ENCODE data around the gene CCDC12.

CCDC12 gene

DNA sequence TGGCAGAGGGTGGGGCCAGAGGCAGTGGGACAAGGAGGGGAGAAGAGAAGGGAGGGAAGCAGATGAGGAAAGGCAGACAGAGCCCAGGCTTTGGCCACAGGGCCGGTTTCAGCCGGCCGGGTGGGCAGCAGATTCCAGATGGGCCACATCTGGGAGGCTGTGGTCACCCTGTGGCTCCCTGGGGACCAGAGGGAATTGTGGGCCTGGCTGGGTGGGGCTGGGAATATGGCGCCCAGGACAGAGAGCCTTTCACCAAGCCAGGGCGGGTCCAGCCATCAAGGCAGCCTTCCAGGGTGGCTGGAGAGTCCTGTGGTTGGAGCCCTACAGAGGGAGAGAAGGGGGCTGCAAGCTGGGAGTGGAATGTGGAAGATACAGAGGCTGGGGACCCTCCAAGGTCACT lies 80.2 kb downstream of the CCDC12 start:
- H3K27me3 ChIP-seq = no peaks in the 10 kb centered on the region
- peak in 1 of 2 donors; percentile 56 for DNase-seq
- H3K4me3 ChIP-seq = no peak overlapping the region
- H3K36me3 ChIP-seq = no peaks in the 10 kb centered on the region
- intact Hi-C loops (cut with DNase I; ENCODE audit: low total_unique reads) = no loop called here
- peaks cover 0 to 55% (median 50%) of the 10 kb centered on the region in 4 donors for H3K4me1 ChIP-seq
- TF ChIP-seq, protein P1, sequence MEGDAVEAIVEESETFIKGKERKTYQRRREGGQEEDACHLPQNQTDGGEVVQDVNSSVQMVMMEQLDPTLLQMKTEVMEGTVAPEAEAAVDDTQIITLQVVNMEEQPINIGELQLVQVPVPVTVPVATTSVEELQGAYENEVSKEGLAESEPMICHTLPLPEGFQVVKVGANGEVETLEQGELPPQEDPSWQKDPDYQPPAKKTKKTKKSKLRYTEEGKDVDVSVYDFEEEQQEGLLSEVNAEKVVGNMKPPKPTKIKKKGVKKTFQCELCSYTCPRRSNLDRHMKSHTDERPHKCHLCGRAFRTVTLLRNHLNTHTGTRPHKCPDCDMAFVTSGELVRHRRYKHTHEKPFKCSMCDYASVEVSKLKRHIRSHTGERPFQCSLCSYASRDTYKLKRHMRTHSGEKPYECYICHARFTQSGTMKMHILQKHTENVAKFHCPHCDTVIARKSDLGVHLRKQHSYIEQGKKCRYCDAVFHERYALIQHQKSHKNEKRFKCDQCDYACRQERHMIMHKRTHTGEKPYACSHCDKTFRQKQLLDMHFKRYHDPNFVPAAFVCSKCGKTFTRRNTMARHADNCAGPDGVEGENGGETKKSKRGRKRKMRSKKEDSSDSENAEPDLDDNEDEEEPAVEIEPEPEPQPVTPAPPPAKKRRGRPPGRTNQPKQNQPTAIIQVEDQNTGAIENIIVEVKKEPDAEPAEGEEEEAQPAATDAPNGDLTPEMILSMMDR (IDR thresholded peaks at IDR 0.05) = no peak
- H3K27ac ChIP-seq = no peak overlapping the region
- H3K9me3 ChIP-seq = no peaks in the 10 kb centered on the region

DNA sequence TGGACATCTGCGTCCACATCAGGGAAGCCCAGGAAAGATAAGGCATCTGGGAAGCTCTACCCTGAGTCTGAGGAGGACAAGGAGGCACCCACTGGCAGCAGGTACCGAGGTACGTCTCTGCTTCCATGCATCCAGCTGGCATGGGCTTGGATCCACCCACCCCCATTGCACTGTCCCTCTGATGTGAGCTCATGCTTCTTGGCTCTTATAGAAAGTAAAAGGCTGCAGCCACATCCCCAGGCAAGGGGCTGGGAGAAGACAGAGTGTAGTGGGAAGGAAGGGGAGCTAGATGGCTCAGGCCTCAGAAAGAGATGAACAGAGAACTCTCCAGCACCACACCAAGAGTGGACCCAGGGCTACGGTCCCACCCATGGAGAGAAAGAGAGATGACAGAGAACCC lies 80.8 kb downstream of the CCDC12 start:
- peaks cover 0 to 59% (median 50%) of the 10 kb centered on the region in 4 donors for H3K4me1 ChIP-seq
- intact Hi-C loops (cut with DNase I; ENCODE audit: low total_unique reads) = loop anchor here (2.0 kb wide), 1 partner anchor 29 kb away; no protein-coding TSS in a partner anchor
- H3K27me3 ChIP-seq = no peaks in the 10 kb centered on the region

DNA sequence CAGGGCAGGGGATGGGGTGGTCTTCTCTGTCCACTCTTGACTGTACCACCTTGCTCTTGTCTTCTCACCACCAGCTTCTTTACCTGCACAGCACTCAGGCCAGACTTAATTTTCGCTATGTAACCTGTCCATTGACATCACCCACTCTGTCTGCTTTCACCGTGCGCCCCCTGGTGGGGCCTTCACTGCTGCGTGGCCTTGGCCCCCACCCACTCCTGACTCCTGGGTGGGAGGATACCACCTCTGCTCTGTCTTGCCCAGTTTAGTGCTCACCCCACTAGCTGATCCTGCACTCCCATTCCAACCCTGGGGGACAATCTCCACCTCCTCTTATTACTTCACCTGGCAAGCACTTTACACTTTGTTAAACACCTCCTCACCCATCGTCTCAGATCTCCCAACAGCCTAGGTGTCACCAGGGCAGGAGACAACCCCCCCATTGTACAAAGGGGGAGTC lies 81.3 kb downstream of the CCDC12 start:
- Histone ChIP-seq H3K36me3 (no peaks in the 10 kb centered on the region), H3K9me3 (no peaks in the 10 kb centered on the region), H3K27me3 (no peaks in the 10 kb centered on the region), H3K27ac (no peak overlapping the region), H3K4me1 (peaks cover 0 to 55% (median 48%) of the 10 kb centered on the region in 4 donors), H3K4me3 (no peak overlapping the region)
- intact Hi-C loops (cut with DNase I; ENCODE audit: low total_unique reads) = loop anchor here (2.0 kb wide), 1 partner anchor 28 kb away; no protein-coding TSS in a partner anchor
- TF ChIP-seq, protein P1 (IDR thresholded peaks at IDR 0.05) = peak; percentile 89 to 94
- peak; percentile 72 to 79 for DNase-seq

More for the DNA sequence above, 80.8 kb downstream of the CCDC12 start:
- TF ChIP-seq, protein P1 (IDR thresholded peaks at IDR 0.05) = no peak
- H3K36me3 ChIP-seq = no peaks in the 10 kb centered on the region
- no peaks in the 10 kb centered on the region for H3K9me3 ChIP-seq
- no peak overlapping the region for H3K4me3 ChIP-seq
- no peak overlapping the region for H3K27ac ChIP-seq
- DNase-seq = peak in 1 of 2 donors; percentile 55

DNA sequence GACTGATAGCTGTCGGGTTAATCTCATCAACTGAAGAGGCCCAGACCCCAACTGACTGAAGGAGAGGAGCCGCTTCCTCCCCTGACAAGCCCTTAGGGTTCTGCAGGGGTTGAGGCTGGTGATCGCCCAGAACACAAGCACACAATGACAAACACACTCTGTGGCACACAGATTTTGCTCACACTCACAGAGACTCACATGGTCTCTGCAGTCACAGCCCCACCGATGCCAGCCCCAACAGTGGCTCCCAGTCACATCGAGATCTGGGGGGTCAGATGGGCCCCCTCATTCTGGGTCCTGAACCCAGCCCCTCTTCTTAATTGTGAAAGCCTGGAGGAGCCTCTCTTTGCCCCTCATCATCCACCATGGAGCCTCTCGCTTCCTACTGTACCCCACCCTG lies 82.3 kb downstream of the CCDC12 start:
- intact Hi-C loops (cut with DNase I; ENCODE audit: low total_unique reads) = loop anchor here (2.0 kb wide), 1 partner anchor 27 kb away; no protein-coding TSS in a partner anchor
- no peak overlapping the region for H3K4me3 ChIP-seq
- no peaks in the 10 kb centered on the region for H3K27me3 ChIP-seq
- peak in 1 of 2 donors; percentile 59 for DNase-seq
- no peak overlapping the region for H3K27ac ChIP-seq
- no peaks in the 10 kb centered on the region for H3K36me3 ChIP-seq
- H3K4me1 ChIP-seq = peaks cover 0 to 53% (median 41%) of the 10 kb centered on the region in 4 donors
- TF ChIP-seq, protein P1 (IDR thresholded peaks at IDR 0.05) = no peak
- H3K9me3 ChIP-seq = no peaks in the 10 kb centered on the region

DNA sequence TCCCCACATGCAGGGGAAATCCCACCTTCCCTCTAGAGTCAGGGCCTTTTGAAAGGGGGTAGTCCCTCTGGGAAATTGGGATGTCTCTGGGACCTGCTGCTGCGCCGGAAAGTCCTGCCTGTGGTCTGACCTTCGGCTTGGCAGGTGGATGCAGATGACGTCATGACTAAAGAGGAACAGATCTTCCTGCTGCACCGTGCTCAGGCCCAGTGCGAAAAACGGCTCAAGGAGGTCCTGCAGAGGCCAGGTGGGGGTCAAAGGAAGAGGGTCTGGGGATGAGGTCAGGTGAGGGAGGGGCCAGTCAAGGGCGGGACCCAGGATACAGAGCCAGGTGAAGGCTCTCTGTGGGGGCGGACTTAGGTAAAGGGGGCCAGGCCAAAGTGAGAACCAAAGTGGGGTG lies 82.8 kb downstream of the CCDC12 start:
- Histone ChIP-seq H3K36me3 (no peaks in the 10 kb centered on the region), H3K4me1 (peaks cover 0 to 52% (median 38%) of the 10 kb centered on the region in 4 donors), H3K27ac (peak overlapping the region; percentile 72 to 77), H3K9me3 (no peaks in the 10 kb centered on the region), H3K27me3 (no peaks in the 10 kb centered on the region), H3K4me3 (no peak overlapping the region)
- intact Hi-C loops (cut with DNase I; ENCODE audit: low total_unique reads) = loop anchor here (2.0 kb wide), 1 partner anchor 27 kb away; no protein-coding TSS in a partner anchor
- TF ChIP-seq, protein P1 (IDR thresholded peaks at IDR 0.05) = no peak
- peak in 1 of 2 donors; percentile 60 for DNase-seq

Measured in tibial artery (tissue), 4 donors.